Measurements from ENCODE around the gene SLC23A3. TPM values are rescaled to one million over a fixed set of nuclear protein-coding genes. Genes with fewer than 3 reads are reported as not detected.

SLC23A3 gene
- total RNA-seq, 2 experiments from 2014 or later, result 2.7 to 6.7 TPM

DNA sequence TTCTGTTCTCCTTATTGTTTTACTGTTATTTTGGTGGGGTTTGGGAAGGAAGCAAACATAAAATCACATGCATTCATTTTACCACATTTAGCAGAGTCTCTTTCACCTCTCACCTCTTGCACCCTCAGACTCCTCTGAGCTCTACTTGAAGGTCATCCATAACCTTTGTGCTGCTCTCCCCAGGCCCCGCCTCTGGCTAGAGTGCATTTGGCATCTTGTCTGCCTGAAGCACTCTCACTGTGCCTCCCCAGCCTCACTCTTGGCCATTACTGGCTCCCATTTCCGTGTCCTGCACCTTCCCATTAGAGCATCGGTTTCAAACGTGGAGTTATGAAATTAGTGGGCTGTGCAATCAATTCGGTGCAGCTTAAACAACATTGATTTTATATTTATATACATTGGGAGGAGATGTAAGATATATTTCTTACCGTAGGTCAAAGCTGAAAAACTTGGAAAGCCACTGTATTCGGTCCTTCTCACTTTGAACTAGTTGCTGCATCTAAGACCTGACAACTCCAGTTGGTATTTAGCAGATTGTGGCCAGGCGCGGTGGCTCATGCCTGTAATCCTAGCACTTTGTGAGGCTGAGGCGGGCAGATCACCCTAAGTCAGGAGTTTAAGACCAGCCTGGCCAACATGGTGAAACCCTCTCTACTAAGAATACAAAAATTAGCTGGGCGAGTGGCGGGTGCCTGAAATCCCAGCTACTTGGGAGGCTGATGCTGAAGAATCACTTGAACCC is 29.8 kb upstream of the SLC23A3 start:
- Histone ChIP-seq H3K9me2 (ENCODE audit: insufficient read depth, low read length) (no peaks in the 10 kb centered on the region), H3K4me3 (ENCODE audit: low read depth, low read length, poor library complexity, severe bottlenecking) (no peak overlapping the region), H3K4me1 (ENCODE audit: insufficient read depth, low read length, poor library complexity, severe bottlenecking) (no peaks in the 10 kb centered on the region), H3K79me2 (ENCODE audit: insufficient read depth, low read depth, low read length) (no peaks in the 10 kb centered on the region), H2AFZ (ENCODE audit: low read length) (no peak overlapping the region), H3K27ac (ENCODE audit: low read depth, low read length, poor library complexity, severe bottlenecking) (no peak overlapping the region), H3K9me3 (ENCODE audit: low read length) (peaks cover 3% of the 10 kb centered on the region; the same call in 1 of the 2 replicates), H3K4me2 (ENCODE audit: low read length) (no peak overlapping the region), H3K36me3 (ENCODE audit: insufficient read depth, low read length) (no peaks in the 10 kb centered on the region), H4K20me1 (ENCODE audit: insufficient read depth, low read length) (no peaks in the 10 kb centered on the region)
- ChIA-PET CTCF (ENCODE audit: unreplicated experiment) (interaction anchor here (0.7 kb wide), 1 partner anchor 28 kb away, joined by 3 read pairs; no protein-coding TSS in a partner anchor), POLR2A (interaction anchor here (0.9 kb wide), 1 partner anchor 8 kb away, joined by 4 read pairs; no protein-coding TSS in a partner anchor)
- no peak for TF ChIP-seq EZH2phosphoT487 (IDR thresholded peaks at IDR 0.05; ENCODE audit: borderline replicate concordance, low read depth, low read length)
- TF ChIP-seq, protein P1, sequence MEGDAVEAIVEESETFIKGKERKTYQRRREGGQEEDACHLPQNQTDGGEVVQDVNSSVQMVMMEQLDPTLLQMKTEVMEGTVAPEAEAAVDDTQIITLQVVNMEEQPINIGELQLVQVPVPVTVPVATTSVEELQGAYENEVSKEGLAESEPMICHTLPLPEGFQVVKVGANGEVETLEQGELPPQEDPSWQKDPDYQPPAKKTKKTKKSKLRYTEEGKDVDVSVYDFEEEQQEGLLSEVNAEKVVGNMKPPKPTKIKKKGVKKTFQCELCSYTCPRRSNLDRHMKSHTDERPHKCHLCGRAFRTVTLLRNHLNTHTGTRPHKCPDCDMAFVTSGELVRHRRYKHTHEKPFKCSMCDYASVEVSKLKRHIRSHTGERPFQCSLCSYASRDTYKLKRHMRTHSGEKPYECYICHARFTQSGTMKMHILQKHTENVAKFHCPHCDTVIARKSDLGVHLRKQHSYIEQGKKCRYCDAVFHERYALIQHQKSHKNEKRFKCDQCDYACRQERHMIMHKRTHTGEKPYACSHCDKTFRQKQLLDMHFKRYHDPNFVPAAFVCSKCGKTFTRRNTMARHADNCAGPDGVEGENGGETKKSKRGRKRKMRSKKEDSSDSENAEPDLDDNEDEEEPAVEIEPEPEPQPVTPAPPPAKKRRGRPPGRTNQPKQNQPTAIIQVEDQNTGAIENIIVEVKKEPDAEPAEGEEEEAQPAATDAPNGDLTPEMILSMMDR (conservative IDR thresholded peaks at IDR 0.05; ENCODE audit: low read length), result no peak
- intact Hi-C loops (cut with micrococcal nuclease; ENCODE audit: unreplicated experiment), result no loop called here
- no peak for DNase-seq (ENCODE audit: low spot score)
- no TSS peak for BruUV-seq (replicated peaks)

DNA sequence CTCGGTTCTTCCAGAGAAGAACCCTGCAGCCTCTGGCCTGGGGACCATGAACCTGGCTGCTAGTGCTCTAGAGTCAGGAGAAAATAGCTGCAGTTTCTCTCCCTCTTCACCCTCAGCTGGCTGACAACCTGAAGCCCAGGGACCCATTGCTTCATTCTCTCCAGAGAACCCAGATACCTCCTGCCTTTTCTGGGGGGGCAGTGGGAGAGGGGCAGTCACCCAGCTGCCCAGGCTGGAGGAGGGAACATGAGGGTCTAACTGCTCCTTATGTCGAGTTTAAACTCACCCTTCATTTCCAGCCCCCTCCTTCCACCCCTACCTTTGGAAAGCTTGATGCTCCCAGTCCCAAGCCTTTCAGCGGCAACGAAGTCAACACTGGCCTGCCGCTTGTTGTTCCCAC is 29.1 kb upstream of the SLC23A3 start:
- H3K36me3 ChIP-seq (ENCODE audit: insufficient read depth, low read length), result no peaks in the 10 kb centered on the region
- H3K4me1 ChIP-seq (ENCODE audit: insufficient read depth, low read length, poor library complexity, severe bottlenecking), result no peaks in the 10 kb centered on the region
- H3K9me2 ChIP-seq (ENCODE audit: insufficient read depth, low read length), result no peaks in the 10 kb centered on the region
- DNase-seq (ENCODE audit: low spot score), result no peak
- no peak overlapping the region for H2AFZ ChIP-seq (ENCODE audit: low read length)
- intact Hi-C loops (cut with micrococcal nuclease; ENCODE audit: unreplicated experiment), result no loop called here
- CTCF ChIA-PET (ENCODE audit: unreplicated experiment), result interaction anchor here (0.7 kb wide), 1 partner anchor 27 kb away, joined by 3 read pairs; no protein-coding TSS in a partner anchor
- no peak for TF ChIP-seq EZH2phosphoT487 (IDR thresholded peaks at IDR 0.05; ENCODE audit: borderline replicate concordance, low read depth, low read length)
- TF ChIP-seq, protein P1 (conservative IDR thresholded peaks at IDR 0.05; ENCODE audit: low read length), result no peak
- H3K27ac ChIP-seq (ENCODE audit: low read depth, low read length, poor library complexity, severe bottlenecking), result no peak overlapping the region
- POLR2A ChIA-PET, result no interaction called here
- H3K9me3 ChIP-seq (ENCODE audit: low read length), result no peaks in the 10 kb centered on the region
- BruUV-seq (replicated peaks), result no TSS peak
- H3K4me2 ChIP-seq (ENCODE audit: low read length), result no peak overlapping the region
- no peak overlapping the region for H3K4me3 ChIP-seq (ENCODE audit: low read depth, low read length, poor library complexity, severe bottlenecking)
- H4K20me1 ChIP-seq (ENCODE audit: insufficient read depth, low read length), result no peaks in the 10 kb centered on the region
- H3K79me2 ChIP-seq (ENCODE audit: insufficient read depth, low read depth, low read length), result no peaks in the 10 kb centered on the region

DNA sequence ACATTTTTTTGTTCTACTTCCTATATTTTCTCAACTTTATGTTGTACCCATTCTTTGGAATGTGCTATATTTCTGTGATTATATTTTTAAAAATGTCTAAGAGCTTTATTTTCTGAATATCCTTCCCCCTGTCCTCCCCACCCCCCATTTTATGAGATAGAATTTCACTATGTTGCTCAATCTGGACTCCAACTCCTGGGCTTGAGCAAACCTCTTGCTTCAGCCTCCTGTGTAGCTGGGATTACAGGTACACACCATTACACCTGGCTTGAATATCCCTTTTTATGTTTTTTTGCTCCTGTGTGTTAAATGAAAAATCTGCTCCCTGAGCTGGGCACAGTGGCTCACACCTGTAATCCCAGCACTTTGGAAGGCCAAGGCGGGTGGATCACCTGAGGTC is 27.6 kb upstream of the SLC23A3 start:
- CTCF ChIA-PET (ENCODE audit: unreplicated experiment), result interaction anchor here (0.6 kb wide), 1 partner anchor 9 kb away, joined by 7 read pairs; the partner anchor contains the start of gene ZFAND2B

More for the DNA sequence above, 27.6 kb upstream of the SLC23A3 start:
- H4K20me1 ChIP-seq (ENCODE audit: insufficient read depth, low read length), result no peaks in the 10 kb centered on the region
- H3K9me2 ChIP-seq (ENCODE audit: insufficient read depth, low read length), result no peaks in the 10 kb centered on the region
- H3K79me2 ChIP-seq (ENCODE audit: insufficient read depth, low read depth, low read length), result no peaks in the 10 kb centered on the region
- POLR2A ChIA-PET, result interaction anchor here (0.8 to 0.9 kb wide), 2 partner anchors 9 to 15 kb away, joined by 3 to 4 read pairs; partner anchors contain the start of gene ZFAND2B
- no peak overlapping the region for H3K4me3 ChIP-seq (ENCODE audit: low read depth, low read length, poor library complexity, severe bottlenecking)
- H3K27ac ChIP-seq (ENCODE audit: low read depth, low read length, poor library complexity, severe bottlenecking), result no peak overlapping the region
- no TSS peak for BruUV-seq (replicated peaks)
- H3K4me1 ChIP-seq (ENCODE audit: insufficient read depth, low read length, poor library complexity, severe bottlenecking), result no peaks in the 10 kb centered on the region
- no peak overlapping the region for H2AFZ ChIP-seq (ENCODE audit: low read length)
- no peaks in the 10 kb centered on the region for H3K36me3 ChIP-seq (ENCODE audit: insufficient read depth, low read length)
- H3K9me3 ChIP-seq (ENCODE audit: low read length), result no peaks in the 10 kb centered on the region
- no peak for DNase-seq (ENCODE audit: low spot score)
- no peak overlapping the region for H3K4me2 ChIP-seq (ENCODE audit: low read length)
- intact Hi-C loops (cut with micrococcal nuclease; ENCODE audit: unreplicated experiment), result no loop called here
- no peak for TF ChIP-seq EZH2phosphoT487 (IDR thresholded peaks at IDR 0.05; ENCODE audit: borderline replicate concordance, low read depth, low read length)
- TF ChIP-seq, protein P1 (conservative IDR thresholded peaks at IDR 0.05; ENCODE audit: low read length), result no peak

All from OCI-LY7 (cell line).